CD4-positive, alpha-beta T cell treated with Interleukin-15 for 1 hour (primary cell): Measurements from ENCODE around the gene GRIN2A.

Source experiments
- DNase-seq: peaks from one replicate; pipeline ENCODE4 v3.0.0-alpha.2; 2020

The GRIN2A gene

GRCh38 chr16:9805109-9805508 is 377.1 kb downstream of the GRIN2A start:
- DNase-seq, result no peak

GRCh38 chr16:9802160-9802559 is 380.1 kb downstream of the GRIN2A start:
- DNase-seq, result no peak

GRCh38 chr16:9801651-9802050 is 380.6 kb downstream of the GRIN2A start:
- no peak for DNase-seq

- DNase-seq, result no peak
These were observed 382.0 kb downstream of the GRIN2A start for GRCh38 chr16:9800186-9800738.

- no peak for DNase-seq
These were observed 383.2 kb downstream of the GRIN2A start for GRCh38 chr16:9798952-9799580.

GRCh38 chr16:9798474-9798873 is 383.8 kb downstream of the GRIN2A start:
- DNase-seq, result no peak

- DNase-seq, result no peak
These were observed 384.9 kb downstream of the GRIN2A start for GRCh38 chr16:9797306-9797705.

- no peak for DNase-seq
These were observed 388.6 kb downstream of the GRIN2A start for GRCh38 chr16:9793623-9794022.

- no peak for DNase-seq
These were observed 390.7 kb downstream of the GRIN2A start for GRCh38 chr16:9791556-9791955.

GRCh38 chr16:9790199-9790598 is 392.0 kb downstream of the GRIN2A start:
- no peak for DNase-seq

GRCh38 chr16:9787717-9788116 is 394.5 kb downstream of the GRIN2A start:
- no peak for DNase-seq

GRCh38 chr16:9780831-9781230 is 401.4 kb downstream of the GRIN2A start:
- DNase-seq, result no peak

- no peak for DNase-seq
These were observed 403.4 kb downstream of the GRIN2A start for GRCh38 chr16:9778849-9779248.

- DNase-seq, result no peak
These were observed 406.2 kb downstream of the GRIN2A start for GRCh38 chr16:9775998-9776397.

GRCh38 chr16:9773289-9773688 is 408.9 kb downstream of the GRIN2A start:
- no peak for DNase-seq

GRCh38 chr16:9772526-9773225 is 409.6 kb downstream of the GRIN2A start:
- DNase-seq, result no peak

GRCh38 chr16:9766891-9767290 is 415.3 kb downstream of the GRIN2A start:
- no peak for DNase-seq

- no peak for DNase-seq
These were observed 418.7 kb downstream of the GRIN2A start for GRCh38 chr16:9763505-9763904.

- no peak for DNase-seq
These were observed 420.4 kb downstream of the GRIN2A start for GRCh38 chr16:9761870-9762269.

GRCh38 chr16:9757687-9758086 is 424.5 kb downstream of the GRIN2A start:
- DNase-seq, result no peak

- no peak for DNase-seq
These were observed 425.8 kb downstream of the GRIN2A start for GRCh38 chr16:9756434-9756833.

GRCh38 chr16:9755081-9755480 is 427.1 kb downstream of the GRIN2A start:
- DNase-seq, result no peak

GRCh38 chr16:9741776-9742175 is 440.5 kb downstream of the GRIN2A start:
- DNase-seq, result no peak

- DNase-seq, result no peak
These were observed 442.9 kb downstream of the GRIN2A start for GRCh38 chr16:9739301-9739700.

- DNase-seq, result no peak
These were observed 443.5 kb downstream of the GRIN2A start for GRCh38 chr16:9738690-9739089.
